Neural progenitor cell (in vitro differentiated cells): ENCODE measurements around the gene CNIH2.

ENCODE experiments used
- CTCF ChIP-seq: fragments of 200-600 bp; sonication (generic); IDR thresholded peaks from 2 replicates; pipeline ENCODE4 v1.5.1; 2017; ENCODE audit warnings: antibody characterized with exemption, mild to moderate bottlenecking
- EZH2 ChIP-seq: fragments of 200-600 bp; sonication (generic); IDR thresholded peaks from 2 replicates; pipeline ENCODE4 v1.6.1; 2017; ENCODE audit warnings: antibody characterized with exemption, mild to moderate bottlenecking, moderate library complexity

- TF ChIP-seq CTCF, result no peak
- TF ChIP-seq EZH2, result no peak
Observed at GRCh38 chr11:66281001-66281400, 3.0 kb downstream of the CNIH2 start.
